ENCODE measurements around the gene STXBP6. TPM values are rescaled to one million over a fixed set of nuclear protein-coding genes. Genes with fewer than 3 reads are reported as not detected.

STXBP6 gene
- total and polyA plus RNA-seq, 2 experiments from 2014 or later: 19.7 to 29.0 TPM

GRCh38 chr14:24881116-24881893, 168.6 kb downstream of the STXBP6 start:
- DNase-seq (ENCODE audit: low spot score) (no peak), ATAC-seq (no peak)
- TF ChIP-seq ZNF114 (CRISPR knock-in tag; IDR thresholded peaks at IDR 0.05): no peak
- no peak for TF ChIP-seq EZH2 (IDR thresholded peaks at IDR 0.05; ENCODE audit: low read depth, unreplicated experiment)
- TF ChIP-seq ZNF462 (CRISPR knock-in tag; IDR thresholded peaks at IDR 0.05): no peak
- no peak for TF ChIP-seq JUNB (IDR thresholded peaks at IDR 0.05; ENCODE audit: unreplicated experiment)
- H3K4me3 ChIP-seq: no peak overlapping the region
- no peaks in the 10 kb centered on the region for H3K36me3 ChIP-seq (ENCODE audit: insufficient read depth)
- Mint-ChIP-seq H3K36me3 (ENCODE audit: low read depth) (no peaks in the 10 kb centered on the region), H3K27ac (no peak overlapping the region), H3K4me3 (no peak overlapping the region), H3K9me3 (no peaks in the 10 kb centered on the region; the same call in 2 of the 3 replicates), H3K27me3 (ENCODE audit: insufficient read depth, low read depth, poor library complexity) (no peaks in the 10 kb centered on the region), H3K4me1 (peaks cover 9% of the 10 kb centered on the region)
- H3K4me1 ChIP-seq (ENCODE audit: insufficient read depth): no peaks in the 10 kb centered on the region
- no peaks in the 10 kb centered on the region for H3K79me2 ChIP-seq (replicated peaks; ENCODE audit: insufficient read depth)
- no peak overlapping the region for H3K27ac ChIP-seq (ENCODE audit: low read depth)
- H3F3A ChIP-seq (replicated peaks; ENCODE audit: low read depth): no peaks in the 10 kb centered on the region
- H4K20me1 ChIP-seq (replicated peaks; ENCODE audit: insufficient read depth): peaks cover 8% of the 10 kb centered on the region; the same call in 1 of the 2 replicates
- no peaks in the 10 kb centered on the region for H3K27me3 ChIP-seq (ENCODE audit: insufficient read depth)
- no peak overlapping the region for H3K4me2 ChIP-seq
- no peaks in the 10 kb centered on the region; the same call in 1 of the 2 replicates for H3K9me2 ChIP-seq (ENCODE audit: insufficient read depth)
- H2AFZ ChIP-seq: no peak overlapping the region

- no peaks in the 10 kb centered on the region for H3K27me3 Mint-ChIP-seq (ENCODE audit: insufficient read depth, low read depth, poor library complexity)
- Histone ChIP-seq H4K20me1 (replicated peaks; ENCODE audit: insufficient read depth) (peaks cover 8% of the 10 kb centered on the region; the same call in 1 of the 2 replicates), H3K36me3 (ENCODE audit: insufficient read depth) (no peaks in the 10 kb centered on the region), H2AFZ (no peak overlapping the region), H3K4me1 (ENCODE audit: insufficient read depth) (no peaks in the 10 kb centered on the region), H3K27ac (ENCODE audit: low read depth) (no peak overlapping the region), H3K4me2 (no peak overlapping the region), H3K27me3 (ENCODE audit: insufficient read depth) (no peaks in the 10 kb centered on the region), H3K9me2 (ENCODE audit: insufficient read depth) (no peaks in the 10 kb centered on the region; the same call in 1 of the 2 replicates), H3F3A (replicated peaks; ENCODE audit: low read depth) (no peaks in the 10 kb centered on the region), H3K79me2 (replicated peaks; ENCODE audit: insufficient read depth) (no peaks in the 10 kb centered on the region), H3K4me3 (no peak overlapping the region)
- H3K27ac Mint-ChIP-seq: no peak overlapping the region
- peaks cover 10% of the 10 kb centered on the region for H3K4me1 Mint-ChIP-seq
- no peaks in the 10 kb centered on the region; the same call in 2 of the 3 replicates for H3K9me3 Mint-ChIP-seq
- no peaks in the 10 kb centered on the region for H3K36me3 Mint-ChIP-seq (ENCODE audit: low read depth)
- ATAC-seq: no peak
- no peak overlapping the region for H3K4me3 Mint-ChIP-seq
- DNase-seq (ENCODE audit: low spot score): no peak
- no peak for TF ChIP-seq CTCF (conservative IDR thresholded peaks at IDR 0.05; ENCODE audit: low read depth in 2 of 2)
These were observed 169.3 kb downstream of the STXBP6 start for GRCh38 chr14:24880689-24881088.

Data from GM23338 (cell line).